ENCODE data around the gene LTA4H. TPM values are rescaled to one million over a fixed set of nuclear protein-coding genes. Genes with fewer than 3 reads are reported as not detected.

The LTA4H gene
- total RNA-seq, 1 experiment from 2014 or later, result 51.8 TPM

- no peaks in the 10 kb centered on the region for H3K27me3 ChIP-seq (replicated peaks; ENCODE audit: insufficient read depth, low read depth, low read length, poor library complexity)
- H3K4me3 ChIP-seq (ENCODE audit: low read depth, low read length, poor library complexity, severe bottlenecking), result no peak overlapping the region
- H3K27ac ChIP-seq (ENCODE audit: low read depth, low read length, poor library complexity, severe bottlenecking), result no peak overlapping the region
- TF ChIP-seq EZH2 (IDR thresholded peaks at IDR 0.05; ENCODE audit: borderline replicate concordance, low read depth, low read length, poor library complexity, severe bottlenecking), result no peak
- TF ChIP-seq CTCF (conservative IDR thresholded peaks at IDR 0.05; ENCODE audit: low read depth, low read length), result no peak
- POLR2A ChIA-PET (ENCODE audit: low non-redundant PET), result no interaction called here
- no peaks in the 10 kb centered on the region for H3K4me1 ChIP-seq (ENCODE audit: insufficient read depth, low read length, poor library complexity, severe bottlenecking)
- H3K36me3 ChIP-seq (ENCODE audit: insufficient read depth, low read length, poor library complexity, severe bottlenecking), result no peaks in the 10 kb centered on the region
- no TSS peak for BruUV-seq (replicated peaks)
- CTCF ChIA-PET, result no interaction called here
- no peaks in the 10 kb centered on the region for H3K9me3 ChIP-seq (ENCODE audit: low read depth, low read length, poor library complexity, severe bottlenecking)
- intact Hi-C loops (cut with micrococcal nuclease; ENCODE audit: unreplicated experiment), result no loop called here
- no peak for DNase-seq (ENCODE audit: low spot score)
These were observed 40.2 kb upstream of the LTA4H start for GRCh38 chr12:96075560-96075959.

- H3K27ac ChIP-seq (ENCODE audit: low read depth, low read length, poor library complexity, severe bottlenecking), result no peak overlapping the region
- POLR2A ChIA-PET (ENCODE audit: low non-redundant PET), result no interaction called here
- BruUV-seq (replicated peaks), result no TSS peak
These were observed 38.3 kb upstream of the LTA4H start for GRCh38 chr12:96073346-96074330.

DNA sequence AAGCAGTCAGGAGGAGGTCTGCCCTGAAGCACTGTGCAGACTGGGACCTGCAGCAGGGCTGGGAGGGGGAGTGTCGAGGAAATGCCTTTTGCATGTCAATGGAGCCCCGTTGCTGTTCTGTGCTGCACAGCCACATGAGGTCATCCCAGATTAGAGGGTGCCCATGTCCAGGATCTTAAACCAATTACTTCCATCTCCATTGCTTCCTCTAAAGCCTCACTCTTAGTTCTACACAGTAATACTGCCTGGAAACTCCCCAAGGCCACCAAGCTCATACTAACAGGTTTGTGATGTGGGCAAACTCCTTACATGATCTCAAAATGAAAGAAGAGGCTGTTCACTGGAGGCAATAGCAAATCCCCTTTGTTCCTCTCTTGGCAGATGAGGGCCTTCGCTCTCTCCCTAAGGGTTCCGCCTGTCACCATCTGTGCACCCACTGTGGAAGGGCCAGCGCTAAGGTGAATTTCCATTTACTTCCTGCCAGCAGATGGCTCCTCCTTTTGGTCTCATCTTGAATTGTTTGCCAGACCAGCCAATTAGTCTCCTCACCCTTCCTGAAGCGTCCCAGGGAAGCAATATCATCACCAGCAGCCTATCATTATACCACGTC lies 35.4 kb upstream of the LTA4H start:
- intact Hi-C loops (cut with micrococcal nuclease; ENCODE audit: unreplicated experiment), result no loop called here
- ChIA-PET POLR2A (ENCODE audit: low non-redundant PET) (no interaction called here), CTCF (no interaction called here)
- peak; percentile 29 for DNase-seq (ENCODE audit: low spot score)
- Histone ChIP-seq H3K4me1 (ENCODE audit: insufficient read depth, low read length, poor library complexity, severe bottlenecking) (no peaks in the 10 kb centered on the region), H3K27ac (ENCODE audit: low read depth, low read length, poor library complexity, severe bottlenecking) (no peak overlapping the region), H3K4me3 (ENCODE audit: low read depth, low read length, poor library complexity, severe bottlenecking) (no peak overlapping the region), H3K9me3 (ENCODE audit: low read depth, low read length, poor library complexity, severe bottlenecking) (no peaks in the 10 kb centered on the region), H3K27me3 (replicated peaks; ENCODE audit: insufficient read depth, low read depth, low read length, poor library complexity) (no peaks in the 10 kb centered on the region), H3K36me3 (ENCODE audit: insufficient read depth, low read length, poor library complexity, severe bottlenecking) (no peaks in the 10 kb centered on the region)
- BruUV-seq (replicated peaks), result no TSS peak
- TF ChIP-seq CTCF (conservative IDR thresholded peaks at IDR 0.05; ENCODE audit: low read depth, low read length), result 0 out of 2 replicates have a peak, but pooled peaks have one; percentile 11
- TF ChIP-seq EZH2 (IDR thresholded peaks at IDR 0.05; ENCODE audit: borderline replicate concordance, low read depth, low read length, poor library complexity, severe bottlenecking), result no peak

More at GRCh38 chr12:96073346-96074330, 38.3 kb upstream of the LTA4H start:
- intact Hi-C loops (cut with micrococcal nuclease; ENCODE audit: unreplicated experiment), result no loop called here
- Histone ChIP-seq H3K27me3 (replicated peaks; ENCODE audit: insufficient read depth, low read depth, low read length, poor library complexity) (no peaks in the 10 kb centered on the region), H3K36me3 (ENCODE audit: insufficient read depth, low read length, poor library complexity, severe bottlenecking) (no peaks in the 10 kb centered on the region), H3K4me1 (ENCODE audit: insufficient read depth, low read length, poor library complexity, severe bottlenecking) (no peaks in the 10 kb centered on the region), H3K4me3 (ENCODE audit: low read depth, low read length, poor library complexity, severe bottlenecking) (no peak overlapping the region), H3K9me3 (ENCODE audit: low read depth, low read length, poor library complexity, severe bottlenecking) (no peaks in the 10 kb centered on the region)
- no peak for DNase-seq (ENCODE audit: low spot score)
- TF ChIP-seq CTCF (conservative IDR thresholded peaks at IDR 0.05; ENCODE audit: low read depth, low read length) (no peak), EZH2 (IDR thresholded peaks at IDR 0.05; ENCODE audit: borderline replicate concordance, low read depth, low read length, poor library complexity, severe bottlenecking) (no peak)
- CTCF ChIA-PET, result no interaction called here

Measured in A673 (cell line).